Right lobe of liver (tissue), 4 donors: ENCODE measurements around the gene MEIS2.

Source experiments
- POLR2A ChIP-seq: fragments of 450-650 bp; IDR thresholded peaks from one replicate; pipeline ENCODE4 v1.6.1; 2017; ENCODE audit warnings: antibody characterized with exemption, mild to moderate bottlenecking
- TF ChIP-seq, protein P1 (sequence below), 4 donors: fragments of 200-600 bp in 3 of 4; fragments of 450-650 bp in 1 of 4; IDR thresholded peaks; one replicate each; pipeline versions ENCODE4 v1.5.1 to v1.8.0; 2016 to 2022; ENCODE audit warnings: antibody characterized with exemption in 4 of 4, mild to moderate bottlenecking in 2 of 4
- donor health status: DM: no; HTN: no; CAD: no.
- donor health status: DM: no; HTN: no; CAD: no.
- donor health status: DM: no; HTN: yes; CAD: no.

DNA sequence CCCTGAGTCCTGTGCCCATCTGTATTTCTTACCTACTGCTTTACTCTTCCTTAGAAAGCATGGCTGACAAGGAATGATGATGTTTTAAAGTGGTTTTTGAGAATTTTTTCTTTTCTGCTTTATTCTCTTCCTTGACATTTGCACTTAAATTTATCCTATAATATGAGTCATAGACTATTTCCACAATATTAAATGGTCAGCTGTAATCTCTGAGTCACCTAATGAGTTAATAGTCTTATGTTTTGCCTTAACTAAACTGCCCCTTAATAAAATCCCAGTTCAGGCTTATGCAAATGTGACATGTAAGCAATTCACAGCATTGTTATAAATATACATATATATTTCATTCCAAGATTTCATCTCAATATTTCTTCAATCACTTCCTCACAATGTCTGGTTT, 23.8 kb downstream of the MEIS2 start:
- TF ChIP-seq, protein P1, sequence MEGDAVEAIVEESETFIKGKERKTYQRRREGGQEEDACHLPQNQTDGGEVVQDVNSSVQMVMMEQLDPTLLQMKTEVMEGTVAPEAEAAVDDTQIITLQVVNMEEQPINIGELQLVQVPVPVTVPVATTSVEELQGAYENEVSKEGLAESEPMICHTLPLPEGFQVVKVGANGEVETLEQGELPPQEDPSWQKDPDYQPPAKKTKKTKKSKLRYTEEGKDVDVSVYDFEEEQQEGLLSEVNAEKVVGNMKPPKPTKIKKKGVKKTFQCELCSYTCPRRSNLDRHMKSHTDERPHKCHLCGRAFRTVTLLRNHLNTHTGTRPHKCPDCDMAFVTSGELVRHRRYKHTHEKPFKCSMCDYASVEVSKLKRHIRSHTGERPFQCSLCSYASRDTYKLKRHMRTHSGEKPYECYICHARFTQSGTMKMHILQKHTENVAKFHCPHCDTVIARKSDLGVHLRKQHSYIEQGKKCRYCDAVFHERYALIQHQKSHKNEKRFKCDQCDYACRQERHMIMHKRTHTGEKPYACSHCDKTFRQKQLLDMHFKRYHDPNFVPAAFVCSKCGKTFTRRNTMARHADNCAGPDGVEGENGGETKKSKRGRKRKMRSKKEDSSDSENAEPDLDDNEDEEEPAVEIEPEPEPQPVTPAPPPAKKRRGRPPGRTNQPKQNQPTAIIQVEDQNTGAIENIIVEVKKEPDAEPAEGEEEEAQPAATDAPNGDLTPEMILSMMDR (IDR thresholded peaks at IDR 0.05) = no peak
- TF ChIP-seq POLR2A = no peak
